Hepatocyte (in vitro differentiated cells): ENCODE measurements around the gene ALDOB.

Experiments used
- CTCF ChIP-seq: fragments of 200-600 bp; sonication (generic); IDR thresholded peaks from 2 replicates; pipeline ENCODE4 v1.5.1; 2016; ENCODE audit warnings: antibody characterized with exemption, mild to moderate bottlenecking; ENCODE audit not compliant: poor library complexity
- EZH2 ChIP-seq: fragments of 200-600 bp; sonication (generic); IDR thresholded peaks from 2 replicates; pipeline ENCODE4 v1.6.1; 2016; ENCODE audit warnings: antibody characterized with exemption, mild to moderate bottlenecking, borderline replicate concordance

GRCh38 chr9:101381833-101382342 is 53.7 kb downstream of the ALDOB start:
- no peak for TF ChIP-seq CTCF
- TF ChIP-seq EZH2 = no peak
